Measurements from ENCODE around the gene SORCS2. TPM values are rescaled to one million over a fixed set of nuclear protein-coding genes. Genes with fewer than 3 reads are reported as not detected.

SORCS2 gene
- total and polyA plus RNA-seq, 2 of the 13 experiments (the other 11 are each of a cell fraction or from before 2014, with no cell fraction given): 0.82 to 1.0 TPM

DNA sequence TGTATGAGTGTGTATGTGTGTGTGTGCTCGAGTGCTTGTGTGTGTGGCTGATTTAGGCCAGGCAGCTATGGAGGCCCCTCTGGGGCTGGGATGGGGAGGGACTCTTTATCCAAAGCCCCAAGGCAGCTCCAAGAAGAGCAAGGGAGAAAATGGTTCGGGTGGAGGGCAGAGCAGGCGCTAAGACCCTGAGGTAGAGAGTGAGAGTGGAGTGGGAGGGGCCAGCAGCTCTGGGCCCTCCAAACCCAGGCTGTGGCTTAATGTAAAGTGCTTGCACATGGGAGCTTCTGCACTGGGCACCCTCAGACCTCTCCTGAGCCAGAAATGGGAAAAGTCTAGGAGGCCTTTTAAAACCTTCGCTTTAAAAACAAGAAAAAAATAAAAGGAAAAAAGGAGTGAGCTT, 475.9 kb downstream of the SORCS2 start (continued):
- no peak for TF ChIP-seq ZSCAN29 (CRISPR knock-in tag; conservative IDR thresholded peaks at IDR 0.05)

DNA sequence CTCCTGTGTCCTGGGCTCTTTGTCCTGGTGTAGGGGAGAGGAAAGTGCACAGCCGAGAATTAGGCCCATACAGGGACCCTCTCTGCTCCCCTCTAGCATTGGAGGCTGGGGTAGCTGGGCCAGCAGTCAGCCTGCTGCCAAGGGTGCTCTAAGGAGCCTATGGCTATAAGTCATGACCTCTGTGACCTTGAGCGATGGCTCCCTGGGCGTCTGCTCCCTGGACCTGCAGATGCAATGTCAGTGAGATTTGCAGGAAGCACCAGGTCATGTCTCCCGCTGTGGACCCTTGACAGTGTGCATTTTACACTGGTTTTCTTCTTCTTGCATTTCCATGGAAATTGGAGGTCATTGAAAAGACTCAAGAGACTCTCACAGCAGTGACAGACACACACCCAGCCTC, 476.5 kb downstream of the SORCS2 start:
- H3K4me1 ChIP-seq (ENCODE audit: insufficient read depth, low read length): peaks cover 20% of the 10 kb centered on the region
- no peaks in the 10 kb centered on the region for H3K9me3 ChIP-seq (ENCODE audit: low read length)
- no CpG with 5 or more reads among the region's 4 CpGs for WGBS (ENCODE audit: low lambda C conversion rate)
- ChIA-PET POLR2A (no interaction called here), CTCF (ENCODE audit: low intra/inter-chr PET ratio, low total read pairs) (no interaction called here)
- no peak overlapping the region for H3K9ac ChIP-seq (ENCODE audit: insufficient read depth, low read depth, low read length)
- no peak for DNase-seq (ENCODE audit: low spot score)
- in situ Hi-C loops (cut with HindIII; ENCODE audit: extremely low pct_ligation_motif_present, low pct_unique_long_range_greater_than_20kb) (no loop called here), intact Hi-C loops (cut with micrococcal nuclease; ENCODE audit: unreplicated experiment) (no loop called here)
- H3K4me3 ChIP-seq (replicated peaks in 1 of 3; ENCODE audit: insufficient read depth in 1 of 3, low read depth in 2 of 3, low read length in 3 of 3): no peak overlapping the region
- no peak for ATAC-seq
- TF ChIP-seq ZNF552 (CRISPR knock-in tag; IDR thresholded peaks at IDR 0.05; ENCODE audit: borderline replicate concordance): no peak
- no peaks in the 10 kb centered on the region for H3K27me3 ChIP-seq (ENCODE audit: control insufficient read depth in 1 of 2, insufficient read depth in 2 of 2, low read length in 2 of 2)
- BruUV-seq (replicated peaks): no TSS peak
- no peaks in the 10 kb centered on the region for H3K36me3 ChIP-seq (replicated peaks in 1 of 2; ENCODE audit: control insufficient read depth in 1 of 2, insufficient read depth in 2 of 2, low read length in 2 of 2)
- no peak overlapping the region for H2AFZ ChIP-seq (ENCODE audit: low read length)
- no peak overlapping the region for H3K27ac ChIP-seq (ENCODE audit: extremely low read length, insufficient read depth, low read length)
- no peak for FAIRE-seq
- H4K20me1 ChIP-seq (ENCODE audit: insufficient read depth, low read length): no peaks in the 10 kb centered on the region
- H3K79me2 ChIP-seq (ENCODE audit: insufficient read depth, low read length): no peaks in the 10 kb centered on the region
- H3K4me2 ChIP-seq (ENCODE audit: low read depth, low read length): no peak overlapping the region

DNA sequence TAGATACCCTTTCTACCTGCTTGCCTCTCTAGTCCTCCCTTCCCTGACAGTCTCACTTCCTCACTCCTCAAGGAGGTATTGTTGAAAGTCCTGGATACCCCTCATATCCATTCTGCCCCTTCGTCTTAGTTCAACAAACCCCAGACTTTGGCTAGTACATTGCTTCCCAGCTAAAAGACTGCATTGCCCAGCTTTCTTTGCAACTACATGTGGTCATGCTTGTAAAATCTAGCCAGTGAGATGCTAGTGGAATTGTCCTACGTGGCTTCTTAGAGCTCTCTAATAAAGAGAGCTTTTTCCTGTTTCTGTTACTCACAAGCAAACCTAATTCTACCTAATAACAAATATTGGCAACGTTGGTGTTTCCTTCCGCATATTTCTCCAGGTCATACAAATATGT, 480.3 kb downstream of the SORCS2 start:
- H2AFZ ChIP-seq (ENCODE audit: low read length): no peak overlapping the region
- intact Hi-C loops (cut with micrococcal nuclease; ENCODE audit: unreplicated experiment): loop anchor here (5.0 kb wide), 1 partner anchor 40 kb away; no protein-coding TSS in a partner anchor
- ATAC-seq (no peak), DNase-seq (ENCODE audit: low spot score) (no peak), FAIRE-seq (no peak)
- no peaks in the 10 kb centered on the region for H3K36me3 ChIP-seq (replicated peaks in 1 of 2; ENCODE audit: control insufficient read depth in 1 of 2, insufficient read depth in 2 of 2, low read length in 2 of 2)
- H3K4me2 ChIP-seq (ENCODE audit: low read depth, low read length): peak overlapping the region; percentile 76; the same call in 1 of the 2 replicates
- ChIA-PET POLR2A (interaction anchor here (1.8 to 3.3 kb wide), 3 partner anchors 25 to 43 kb away, joined by 5 to 22 read pairs (median 18); no protein-coding TSS in a partner anchor), CTCF (ENCODE audit: low intra/inter-chr PET ratio, low total read pairs) (no interaction called here)
- no peaks in the 10 kb centered on the region for H3K27me3 ChIP-seq (ENCODE audit: control insufficient read depth in 1 of 2, insufficient read depth in 2 of 2, low read length in 2 of 2)
- no peak overlapping the region for H3K9ac ChIP-seq (ENCODE audit: insufficient read depth, low read depth, low read length)
- no peak for TF ChIP-seq MED8 (CRISPR knock-in tag; IDR thresholded peaks at IDR 0.05; ENCODE audit: insufficient replicate concordance)
- no peak for TF ChIP-seq KAT7 (CRISPR knock-in tag; IDR thresholded peaks at IDR 0.05; ENCODE audit: borderline replicate concordance)
- TF ChIP-seq MEF2D (CRISPR knock-in tag; IDR thresholded peaks at IDR 0.05): no peak
- no peak for TF ChIP-seq ZEB1 (IDR thresholded peaks at IDR 0.05; ENCODE audit: insufficient replicate concordance, low read depth)
- TF ChIP-seq POLR2AphosphoS2 (IDR thresholded peaks at IDR 0.05; ENCODE audit: low read depth, low read length): no peak
- no peak for TF ChIP-seq HMGA1 (CRISPR knock-in tag; conservative IDR thresholded peaks at IDR 0.05)
- TF ChIP-seq, protein P1, sequence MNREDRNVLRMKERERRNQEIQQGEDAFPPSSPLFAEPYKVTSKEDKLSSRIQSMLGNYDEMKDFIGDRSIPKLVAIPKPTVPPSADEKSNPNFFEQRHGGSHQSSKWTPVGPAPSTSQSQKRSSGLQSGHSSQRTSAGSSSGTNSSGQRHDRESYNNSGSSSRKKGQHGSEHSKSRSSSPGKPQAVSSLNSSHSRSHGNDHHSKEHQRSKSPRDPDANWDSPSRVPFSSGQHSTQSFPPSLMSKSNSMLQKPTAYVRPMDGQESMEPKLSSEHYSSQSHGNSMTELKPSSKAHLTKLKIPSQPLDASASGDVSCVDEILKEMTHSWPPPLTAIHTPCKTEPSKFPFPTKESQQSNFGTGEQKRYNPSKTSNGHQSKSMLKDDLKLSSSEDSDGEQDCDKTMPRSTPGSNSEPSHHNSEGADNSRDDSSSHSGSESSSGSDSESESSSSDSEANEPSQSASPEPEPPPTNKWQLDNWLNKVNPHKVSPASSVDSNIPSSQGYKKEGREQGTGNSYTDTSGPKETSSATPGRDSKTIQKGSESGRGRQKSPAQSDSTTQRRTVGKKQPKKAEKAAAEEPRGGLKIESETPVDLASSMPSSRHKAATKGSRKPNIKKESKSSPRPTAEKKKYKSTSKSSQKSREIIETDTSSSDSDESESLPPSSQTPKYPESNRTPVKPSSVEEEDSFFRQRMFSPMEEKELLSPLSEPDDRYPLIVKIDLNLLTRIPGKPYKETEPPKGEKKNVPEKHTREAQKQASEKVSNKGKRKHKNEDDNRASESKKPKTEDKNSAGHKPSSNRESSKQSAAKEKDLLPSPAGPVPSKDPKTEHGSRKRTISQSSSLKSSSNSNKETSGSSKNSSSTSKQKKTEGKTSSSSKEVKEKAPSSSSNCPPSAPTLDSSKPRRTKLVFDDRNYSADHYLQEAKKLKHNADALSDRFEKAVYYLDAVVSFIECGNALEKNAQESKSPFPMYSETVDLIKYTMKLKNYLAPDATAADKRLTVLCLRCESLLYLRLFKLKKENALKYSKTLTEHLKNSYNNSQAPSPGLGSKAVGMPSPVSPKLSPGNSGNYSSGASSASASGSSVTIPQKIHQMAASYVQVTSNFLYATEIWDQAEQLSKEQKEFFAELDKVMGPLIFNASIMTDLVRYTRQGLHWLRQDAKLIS (CRISPR knock-in tag; IDR thresholded peaks at IDR 0.05): no peak
- no TSS peak for BruUV-seq (replicated peaks)
- H3K4me3 ChIP-seq (replicated peaks in 1 of 3; ENCODE audit: insufficient read depth in 1 of 3, low read depth in 2 of 3, low read length in 3 of 3): peak overlapping the region in 1 of 3 experiments; percentile 42; a peak in 1 of 6 replicates
- in situ Hi-C loops (cut with HindIII; ENCODE audit: extremely low pct_ligation_motif_present, low pct_unique_long_range_greater_than_20kb): no loop called here
- WGBS (ENCODE audit: low lambda C conversion rate): 63% methylated on average over 4 of the region's 4 CpGs
- H3K4me1 ChIP-seq (ENCODE audit: insufficient read depth, low read length): peaks cover 35% of the 10 kb centered on the region
- H3K79me2 ChIP-seq (ENCODE audit: insufficient read depth, low read length): no peaks in the 10 kb centered on the region
- H3K27ac ChIP-seq (ENCODE audit: extremely low read length, insufficient read depth, low read length): no peak overlapping the region
- H3K9me3 ChIP-seq (ENCODE audit: low read length): no peaks in the 10 kb centered on the region
- no peaks in the 10 kb centered on the region for H4K20me1 ChIP-seq (ENCODE audit: insufficient read depth, low read length)
